HepG2 (cell line): ENCODE data around the gene GGNBP2. TPM values are rescaled to one million over a fixed set of nuclear protein-coding genes. Genes with fewer than 3 reads are reported as not detected.

Experiments used
- CREM ChIP-seq, 2 experiments: sonication (generic) in 1 of 2; formaldehyde crosslinking in 1 of 2; IDR thresholded peaks; 2 replicates each; pipeline versions ENCODE4 v1.4.0 to v1.6.1; 2016 to 2020; ENCODE audit warnings: antibody characterized with exemption in 1 of 2, mild to moderate bottlenecking in 1 of 2, missing genetic modification reagents in 1 of 2
- FOXK2 ChIP-seq: fragments of 450-650 bp; IDR thresholded peaks from 2 replicates; pipeline ENCODE4 v1.6.1; 2016
- FOXM1 ChIP-seq: sonication (generic); formaldehyde crosslinking; IDR thresholded peaks from 2 replicates; pipeline ENCODE4 v1.5.0; 2020; ENCODE audit warnings: missing genetic modification reagents
- GLI4 ChIP-seq: sonication (generic); formaldehyde crosslinking; IDR thresholded peaks from 2 replicates; pipeline ENCODE4 v1.5.1; 2020; ENCODE audit warnings: missing genetic modification reagents, mild to moderate bottlenecking, moderate library complexity, borderline replicate concordance
- HDAC1 ChIP-seq: sonication (generic); formaldehyde crosslinking; IDR thresholded peaks from 2 replicates; pipeline ENCODE4 v1.5.1; 2020; ENCODE audit warnings: mild to moderate bottlenecking, missing genetic modification reagents
- HNRNPL ChIP-seq: fragments of 200-400 bp; formaldehyde crosslinking; IDR thresholded peaks from 2 replicates; pipeline ENCODE4 v1.6.1; 2017; ENCODE audit warnings: mild to moderate bottlenecking, low read depth, low read length
- MLLT10 ChIP-seq: sonication (generic); formaldehyde crosslinking; IDR thresholded peaks from 2 replicates; pipeline ENCODE4 v1.4.0; 2020; ENCODE audit warnings: missing genetic modification reagents
- RAD21 ChIP-seq: fragments of 450-650 bp; formaldehyde crosslinking; IDR thresholded peaks from 2 replicates; pipeline ENCODE4 v1.5.0; 2020; ENCODE audit warnings: mild to moderate bottlenecking
- SALL2 ChIP-seq: sonication (generic); formaldehyde crosslinking; IDR thresholded peaks from 2 replicates; pipeline ENCODE4 v1.8.1; 2023; ENCODE audit warnings: mild to moderate bottlenecking, missing genetic modification reagents, inconsistent platforms
- ZFP90 ChIP-seq: sonication (generic); formaldehyde crosslinking; IDR thresholded peaks from 2 replicates; pipeline ENCODE4 v1.8.0; 2022; ENCODE audit warnings: missing genetic modification reagents, mild to moderate bottlenecking, inconsistent platforms, borderline replicate concordance
- ZNF354B ChIP-seq: sonication (generic); formaldehyde crosslinking; IDR thresholded peaks from 2 replicates; pipeline ENCODE4 v1.8.0; 2022; ENCODE audit warnings: mild to moderate bottlenecking, missing genetic modification reagents
- ZNF557 ChIP-seq: sonication (generic); formaldehyde crosslinking; IDR thresholded peaks from 2 replicates; pipeline ENCODE4 v1.4.0; 2020; ENCODE audit warnings: missing genetic modification reagents
- ZNF773 ChIP-seq: sonication (generic); formaldehyde crosslinking; IDR thresholded peaks from 2 replicates; pipeline ENCODE4 v1.4.0; 2020; ENCODE audit warnings: missing genetic modification reagents, borderline replicate concordance
- polyA plus RNA-seq, 8 experiments: library from polyadenylated mRNA; depleted of rRNA in 3 of 8; stranded (reverse) in 7 of 8; unstranded in 1 of 8; fragments of >200 nt; fragmentation: Illumina TruSeq in 4 of 8; extraction: Trizol in 4 of 8; gene quantifications; 2 replicates each; pipeline versions ENCODE4 v1.2.1 to v1.2.3, GENCODE V29; 2011 to 2016; ENCODE audit warnings: low read depth in 4 of 8, missing spikeins in 1 of 8, mixed read lengths in 1 of 8; ENCODE audit not compliant: insufficient read depth in 1 of 8
- total RNA-seq, 5 experiments: library from RNA; depleted of rRNA; stranded (reverse); fragments of >200 nt; fragmentation: Illumina TruSeq; extraction: Trizol; gene quantifications; 2 replicates each; pipeline ENCODE4 v1.2.3, GENCODE V29; 2016; ENCODE audit warnings: low read depth in 1 of 5
- TF ChIP-seq, protein P1 (sequence below): sonication (generic); formaldehyde crosslinking; IDR thresholded peaks from 2 replicates; pipeline ENCODE4 v1.8.0; 2022; ENCODE audit warnings: missing genetic modification reagents, mild to moderate bottlenecking, inconsistent platforms, borderline replicate concordance
- TF ChIP-seq, protein P2 (sequence below): sonication (generic); formaldehyde crosslinking; IDR thresholded peaks from 2 replicates; pipeline ENCODE4 v1.4.0; 2020; ENCODE audit warnings: missing genetic modification reagents
- TF ChIP-seq, protein P3 (sequence below), 2 experiments: fragments of 450-650 bp in 1 of 2; sonication (generic) in 1 of 2; formaldehyde crosslinking in 1 of 2; IDR thresholded peaks; 2 replicates each; pipeline versions ENCODE4 v1.6.1 to v1.8.0; 2016 to 2022; ENCODE audit warnings: antibody characterized with exemption in 1 of 2, mild to moderate bottlenecking in 1 of 2, missing genetic modification reagents in 1 of 2

The GGNBP2 gene
- total and polyA plus RNA-seq, 2 of the 13 experiments (the other 11 are each of a cell fraction or from before 2014, with no cell fraction given): 53.3 to 84.2 TPM

DNA sequence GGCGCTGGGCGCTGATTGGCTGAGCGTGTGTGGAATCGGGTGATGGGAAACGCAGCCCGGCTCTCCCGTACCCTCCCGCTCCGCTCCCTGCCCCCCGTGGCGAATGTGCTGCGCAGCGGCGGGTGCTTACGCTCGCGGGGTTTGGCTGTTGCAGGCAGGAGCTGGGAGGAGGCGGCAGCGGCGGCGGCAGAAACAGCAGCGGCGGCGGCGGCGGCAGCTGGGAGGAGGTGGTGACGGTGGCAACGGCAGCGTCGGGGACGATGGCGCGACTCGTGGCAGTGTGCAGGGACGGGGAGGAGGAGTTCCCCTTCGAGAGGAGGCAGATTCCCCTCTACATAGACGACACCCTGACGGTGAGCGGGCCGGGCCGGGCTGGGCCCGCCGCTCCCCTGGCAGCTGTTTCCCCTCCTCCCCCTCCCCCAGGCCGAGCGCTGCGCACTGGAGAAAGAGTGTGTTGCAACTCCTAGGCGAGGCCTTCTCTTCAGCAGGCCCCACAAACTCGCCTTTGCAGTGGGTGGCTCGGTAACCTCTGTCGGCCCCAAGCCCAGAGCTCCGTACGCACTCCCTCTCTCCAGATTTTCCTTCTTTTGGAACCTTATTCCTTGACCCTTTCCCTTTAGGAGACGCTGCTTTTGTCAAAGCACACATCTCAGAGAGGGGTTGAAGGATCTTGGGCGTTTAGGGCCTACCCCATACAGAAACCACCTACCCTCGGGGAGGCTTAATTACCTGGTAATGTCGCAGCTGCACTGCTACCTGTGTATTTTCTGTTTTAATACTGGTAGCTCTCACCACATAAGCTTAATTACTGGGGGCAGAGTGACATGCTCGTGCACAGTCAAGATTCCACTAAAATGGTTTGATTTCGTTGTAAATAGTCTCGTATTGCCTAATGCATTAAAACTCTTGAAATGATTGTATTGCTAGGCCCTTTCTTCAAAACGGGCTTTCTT, 1.0 kb downstream of the GGNBP2 start (continued):
- TF ChIP-seq, protein P1, sequence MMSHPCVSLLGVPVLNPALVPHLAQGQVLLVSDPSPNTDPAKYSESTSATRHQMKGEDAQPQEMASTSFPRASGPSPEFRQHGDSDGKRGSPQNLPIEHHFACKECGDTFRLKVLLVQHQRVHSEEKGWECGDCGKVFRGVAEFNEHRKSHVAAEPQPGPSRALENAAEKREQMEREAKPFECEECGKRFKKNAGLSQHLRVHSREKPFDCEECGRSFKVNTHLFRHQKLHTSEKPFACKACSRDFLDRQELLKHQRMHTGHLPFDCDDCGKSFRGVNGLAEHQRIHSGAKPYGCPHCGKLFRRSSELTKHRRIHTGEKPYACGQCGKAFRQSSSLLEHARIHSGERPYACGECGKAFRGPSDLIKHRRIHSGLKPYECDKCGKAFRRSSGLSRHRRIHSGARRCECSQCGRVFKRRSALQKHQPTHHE (CRISPR knock-in tag): 0 out of 2 replicates have a peak, but pooled peaks have one; percentile 52
- no peak for TF ChIP-seq SALL2 (CRISPR knock-in tag)
- TF ChIP-seq GLI4 (CRISPR knock-in tag): 0 out of 2 replicates have a peak, but pooled peaks have one; percentile 34
- TF ChIP-seq ZFP90 (CRISPR knock-in tag): no peak
- no peak for TF ChIP-seq FOXK2
- TF ChIP-seq, protein P2, sequence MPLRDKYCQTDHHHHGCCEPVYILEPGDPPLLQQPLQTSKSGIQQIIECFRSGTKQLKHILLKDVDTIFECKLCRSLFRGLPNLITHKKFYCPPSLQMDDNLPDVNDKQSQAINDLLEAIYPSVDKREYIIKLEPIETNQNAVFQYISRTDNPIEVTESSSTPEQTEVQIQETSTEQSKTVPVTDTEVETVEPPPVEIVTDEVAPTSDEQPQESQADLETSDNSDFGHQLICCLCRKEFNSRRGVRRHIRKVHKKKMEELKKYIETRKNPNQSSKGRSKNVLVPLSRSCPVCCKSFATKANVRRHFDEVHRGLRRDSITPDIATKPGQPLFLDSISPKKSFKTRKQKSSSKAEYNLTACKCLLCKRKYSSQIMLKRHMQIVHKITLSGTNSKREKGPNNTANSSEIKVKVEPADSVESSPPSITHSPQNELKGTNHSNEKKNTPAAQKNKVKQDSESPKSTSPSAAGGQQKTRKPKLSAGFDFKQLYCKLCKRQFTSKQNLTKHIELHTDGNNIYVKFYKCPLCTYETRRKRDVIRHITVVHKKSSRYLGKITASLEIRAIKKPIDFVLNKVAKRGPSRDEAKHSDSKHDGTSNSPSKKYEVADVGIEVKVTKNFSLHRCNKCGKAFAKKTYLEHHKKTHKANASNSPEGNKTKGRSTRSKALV (CRISPR knock-in tag): 0 out of 2 replicates have a peak, but pooled peaks have one; percentile 17
- TF ChIP-seq FOXM1 (CRISPR knock-in tag): no peak
- no peak for TF ChIP-seq ZNF773
- TF ChIP-seq HDAC1: peak; percentile 85
- TF ChIP-seq RAD21 (CRISPR knock-in tag): peak; percentile 46
- TF ChIP-seq HNRNPL: 0 out of 2 replicates have a peak, but pooled peaks have one; percentile 30
- TF ChIP-seq ZNF557 (CRISPR knock-in tag): no peak
- TF ChIP-seq ZNF354B (CRISPR knock-in tag): no peak
- TF ChIP-seq MLLT10 (CRISPR knock-in tag): no peak
- TF ChIP-seq, protein P3, sequence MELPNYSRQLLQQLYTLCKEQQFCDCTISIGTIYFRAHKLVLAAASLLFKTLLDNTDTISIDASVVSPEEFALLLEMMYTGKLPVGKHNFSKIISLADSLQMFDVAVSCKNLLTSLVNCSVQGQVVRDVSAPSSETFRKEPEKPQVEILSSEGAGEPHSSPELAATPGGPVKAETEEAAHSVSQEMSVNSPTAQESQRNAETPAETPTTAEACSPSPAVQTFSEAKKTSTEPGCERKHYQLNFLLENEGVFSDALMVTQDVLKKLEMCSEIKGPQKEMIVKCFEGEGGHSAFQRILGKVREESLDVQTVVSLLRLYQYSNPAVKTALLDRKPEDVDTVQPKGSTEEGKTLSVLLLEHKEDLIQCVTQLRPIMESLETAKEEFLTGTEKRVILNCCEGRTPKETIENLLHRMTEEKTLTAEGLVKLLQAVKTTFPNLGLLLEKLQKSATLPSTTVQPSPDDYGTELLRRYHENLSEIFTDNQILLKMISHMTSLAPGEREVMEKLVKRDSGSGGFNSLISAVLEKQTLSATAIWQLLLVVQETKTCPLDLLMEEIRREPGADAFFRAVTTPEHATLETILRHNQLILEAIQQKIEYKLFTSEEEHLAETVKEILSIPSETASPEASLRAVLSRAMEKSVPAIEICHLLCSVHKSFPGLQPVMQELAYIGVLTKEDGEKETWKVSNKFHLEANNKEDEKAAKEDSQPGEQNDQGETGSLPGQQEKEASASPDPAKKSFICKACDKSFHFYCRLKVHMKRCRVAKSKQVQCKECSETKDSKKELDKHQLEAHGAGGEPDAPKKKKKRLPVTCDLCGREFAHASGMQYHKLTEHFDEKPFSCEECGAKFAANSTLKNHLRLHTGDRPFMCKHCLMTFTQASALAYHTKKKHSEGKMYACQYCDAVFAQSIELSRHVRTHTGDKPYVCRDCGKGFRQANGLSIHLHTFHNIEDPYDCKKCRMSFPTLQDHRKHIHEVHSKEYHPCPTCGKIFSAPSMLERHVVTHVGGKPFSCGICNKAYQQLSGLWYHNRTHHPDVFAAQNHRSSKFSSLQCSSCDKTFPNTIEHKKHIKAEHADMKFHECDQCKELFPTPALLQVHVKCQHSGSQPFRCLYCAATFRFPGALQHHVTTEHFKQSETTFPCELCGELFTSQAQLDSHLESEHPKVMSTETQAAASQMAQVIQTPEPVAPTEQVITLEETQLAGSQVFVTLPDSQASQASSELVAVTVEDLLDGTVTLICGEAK (IDR thresholded peaks at IDR 0.05): no peak
- TF ChIP-seq, protein P3 (CRISPR knock-in tag; IDR thresholded peaks at IDR 0.05): peak; percentile 58
- TF ChIP-seq CREM (IDR thresholded peaks at IDR 0.05): no peak
- TF ChIP-seq CREM (CRISPR knock-in tag; IDR thresholded peaks at IDR 0.05): no peak
